Progenitor cell of endocrine pancreas (in vitro differentiated cells): ENCODE results near the gene LRRC56. TPM values are rescaled to one million over a fixed set of nuclear protein-coding genes. Genes with fewer than 3 reads are reported as not detected.

ENCODE experiments used
- DNase-seq: peaks from one replicate; pipeline ENCODE4 v3.0.0; 2021; ENCODE audit warnings: low spot score; ENCODE audit not compliant: unreplicated experiment
- H3K27ac Mint-ChIP-seq: 2 replicates; pipeline ENCODE4 v1.8.0; 2021; ENCODE audit warnings: mild to moderate bottlenecking, moderate library complexity, mixed read lengths
- H3K27me3 Mint-ChIP-seq: 2 replicates; pipeline ENCODE4 v1.8.0; 2021; ENCODE audit warnings: mixed read lengths
- H3K36me3 Mint-ChIP-seq: 2 replicates; pipeline ENCODE4 v1.8.0; 2022; ENCODE audit warnings: mixed read lengths; ENCODE audit not compliant: insufficient read depth
- H3K4me1 Mint-ChIP-seq: 2 replicates; pipeline ENCODE4 v1.8.0; 2021; ENCODE audit warnings: low read depth, mixed read lengths
- H3K4me3 Mint-ChIP-seq: 2 replicates; pipeline ENCODE4 v1.8.0; 2021; ENCODE audit warnings: low read depth, mild to moderate bottlenecking, moderate library complexity, mixed read lengths
- H3K9me3 Mint-ChIP-seq: 2 replicates; pipeline ENCODE4 v1.8.0; 2021; ENCODE audit warnings: low read depth, mixed read lengths
- total RNA-seq: library from RNA; stranded (reverse); gene quantifications from 2 replicates; pipeline ENCODE4 v1.2.1, GENCODE V29; 2021
- TF ChIP-seq, protein P1 (sequence below): fragments of 200-600 bp; sonication (generic); IDR thresholded peaks from one replicate; pipeline ENCODE4 v1.5.0; 2021; ENCODE audit warnings: antibody characterized with exemption, mild to moderate bottlenecking; ENCODE audit not compliant: unreplicated experiment

The LRRC56 gene
- total RNA-seq, 1 donor from 2014 or later = 5.4 TPM

DNA sequence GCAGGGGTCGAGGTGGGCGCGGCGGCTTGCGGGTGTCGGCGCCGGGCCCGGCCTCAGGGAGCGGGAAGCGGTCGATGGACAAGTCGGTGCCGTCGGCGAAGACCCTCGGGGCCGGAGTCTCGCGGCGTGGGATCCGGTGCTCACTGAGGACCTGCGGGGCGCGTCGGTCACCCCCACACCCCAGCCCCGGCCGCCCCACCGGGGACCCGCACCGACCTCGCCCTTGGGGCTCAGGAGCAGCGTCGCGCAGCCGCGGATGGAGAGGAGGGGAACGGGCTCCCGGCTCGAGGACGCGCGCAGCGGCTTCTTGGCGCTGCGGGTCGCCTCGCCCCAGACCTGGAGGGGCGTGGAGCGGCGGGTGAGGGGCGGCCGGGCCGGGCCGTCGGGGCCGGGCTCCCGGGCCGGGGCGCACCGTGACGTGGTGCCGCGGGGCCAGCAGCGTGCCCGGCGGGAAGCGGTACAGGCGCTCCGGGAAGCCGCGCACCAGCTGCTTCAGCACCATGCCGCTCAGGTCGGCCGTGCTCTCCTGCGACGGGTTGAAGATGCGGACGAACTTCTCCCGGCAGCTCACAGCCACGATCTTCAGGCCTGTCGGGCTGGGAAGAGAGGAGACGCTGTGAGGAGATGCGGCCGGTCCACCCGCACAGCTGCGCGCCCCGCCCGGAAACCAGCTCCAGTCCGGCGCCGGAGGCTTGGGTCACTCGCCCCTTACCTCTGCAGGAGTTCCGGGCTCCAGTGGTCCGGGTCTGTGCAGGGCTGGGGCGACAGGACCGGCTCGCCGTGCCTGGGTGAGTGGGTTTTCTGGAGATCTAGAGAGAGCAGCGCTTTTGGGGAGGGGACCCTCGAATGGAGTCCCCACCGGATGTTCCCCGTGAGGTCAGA is 18.7 kb downstream of the LRRC56 start:
- Mint-ChIP-seq H3K4me1 (peaks cover 6% of the 10 kb centered on the region), H3K9me3 (no peaks in the 10 kb centered on the region), H3K36me3 (no peaks in the 10 kb centered on the region), H3K4me3 (peak overlapping the region; percentile 14), H3K27me3 (peaks cover 14% of the 10 kb centered on the region), H3K27ac (no peak overlapping the region)
- TF ChIP-seq, protein P1, sequence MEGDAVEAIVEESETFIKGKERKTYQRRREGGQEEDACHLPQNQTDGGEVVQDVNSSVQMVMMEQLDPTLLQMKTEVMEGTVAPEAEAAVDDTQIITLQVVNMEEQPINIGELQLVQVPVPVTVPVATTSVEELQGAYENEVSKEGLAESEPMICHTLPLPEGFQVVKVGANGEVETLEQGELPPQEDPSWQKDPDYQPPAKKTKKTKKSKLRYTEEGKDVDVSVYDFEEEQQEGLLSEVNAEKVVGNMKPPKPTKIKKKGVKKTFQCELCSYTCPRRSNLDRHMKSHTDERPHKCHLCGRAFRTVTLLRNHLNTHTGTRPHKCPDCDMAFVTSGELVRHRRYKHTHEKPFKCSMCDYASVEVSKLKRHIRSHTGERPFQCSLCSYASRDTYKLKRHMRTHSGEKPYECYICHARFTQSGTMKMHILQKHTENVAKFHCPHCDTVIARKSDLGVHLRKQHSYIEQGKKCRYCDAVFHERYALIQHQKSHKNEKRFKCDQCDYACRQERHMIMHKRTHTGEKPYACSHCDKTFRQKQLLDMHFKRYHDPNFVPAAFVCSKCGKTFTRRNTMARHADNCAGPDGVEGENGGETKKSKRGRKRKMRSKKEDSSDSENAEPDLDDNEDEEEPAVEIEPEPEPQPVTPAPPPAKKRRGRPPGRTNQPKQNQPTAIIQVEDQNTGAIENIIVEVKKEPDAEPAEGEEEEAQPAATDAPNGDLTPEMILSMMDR = no peak
- no peak for DNase-seq

DNA sequence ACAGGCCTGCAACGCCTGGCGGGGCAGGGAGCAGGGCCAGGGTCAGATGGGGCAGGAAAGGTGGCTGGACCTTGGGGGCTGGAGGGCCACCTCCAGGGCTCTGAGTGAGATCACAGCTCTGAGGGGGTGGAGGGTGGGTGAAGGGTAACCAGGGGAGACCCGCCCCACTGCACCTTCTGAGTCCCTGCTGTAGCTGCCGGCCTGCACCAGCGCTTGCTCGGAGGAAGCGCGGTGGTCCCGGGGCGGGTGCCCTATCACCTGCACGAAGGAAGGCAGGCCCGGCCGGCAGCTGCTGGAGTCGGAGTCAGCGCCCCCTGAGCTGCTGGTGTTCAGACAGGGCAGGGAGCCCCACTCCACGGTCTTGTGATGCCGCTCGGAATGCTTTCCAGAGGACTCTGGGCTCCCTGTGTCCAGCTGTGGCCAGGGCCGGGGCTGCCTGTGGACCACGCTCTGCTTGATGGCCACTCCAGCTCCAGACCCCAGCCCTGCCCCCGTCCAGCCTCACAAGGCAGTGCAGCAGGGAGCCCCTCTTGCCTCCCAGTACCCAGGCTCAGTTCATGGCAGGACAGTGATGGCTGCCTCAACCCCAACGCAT is 19.4 kb downstream of the LRRC56 start:
- peak overlapping the region; percentile 14 for H3K4me3 Mint-ChIP-seq
- H3K9me3 Mint-ChIP-seq = no peaks in the 10 kb centered on the region
- H3K27me3 Mint-ChIP-seq = peaks cover 14% of the 10 kb centered on the region
- H3K4me1 Mint-ChIP-seq = peaks cover 10% of the 10 kb centered on the region
- TF ChIP-seq, protein P1 = no peak
- DNase-seq = no peak
- no peaks in the 10 kb centered on the region for H3K36me3 Mint-ChIP-seq
- H3K27ac Mint-ChIP-seq = no peak overlapping the region

DNA sequence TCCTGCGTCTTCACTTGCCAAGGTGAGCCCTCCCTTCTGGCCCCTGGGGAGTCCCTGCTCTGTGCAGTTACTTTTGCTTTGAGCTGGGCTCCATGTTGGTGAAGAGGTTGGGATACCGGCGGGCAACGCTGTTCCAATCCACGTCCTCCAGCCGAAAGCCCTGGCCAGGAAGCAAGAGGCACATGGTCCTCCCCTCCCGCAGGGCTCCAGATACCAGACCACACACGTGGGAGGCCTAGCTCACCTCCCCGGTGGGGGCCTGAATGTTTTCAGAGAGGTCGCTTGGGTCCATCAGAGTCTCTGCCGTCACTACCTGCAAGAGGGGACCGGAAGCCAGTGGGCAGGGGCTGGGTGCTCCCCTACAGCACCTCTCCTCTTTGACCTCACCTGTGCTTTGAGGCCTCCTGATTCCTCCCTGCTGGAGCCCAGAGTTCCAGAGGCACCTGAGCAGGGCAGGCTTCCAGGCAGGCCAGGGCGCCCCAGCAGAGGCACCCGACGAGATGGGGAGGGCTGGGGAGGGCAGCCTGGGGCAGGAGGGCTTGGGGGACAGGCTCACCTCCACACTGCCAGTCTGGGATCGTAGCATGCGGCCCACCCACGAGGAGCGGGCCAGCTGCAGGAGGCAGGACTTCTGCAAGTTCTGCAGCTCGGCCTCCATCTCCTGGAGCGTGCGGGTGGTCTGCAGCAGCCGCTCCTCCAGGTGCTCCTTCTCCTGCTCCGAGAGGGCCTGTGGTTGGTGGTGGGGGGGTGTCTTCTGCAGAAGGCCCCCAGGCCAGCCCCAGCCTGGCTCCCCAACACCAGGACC is 20.2 kb downstream of the LRRC56 start:
- Mint-ChIP-seq H3K27me3 (peaks cover 14% of the 10 kb centered on the region), H3K9me3 (no peaks in the 10 kb centered on the region), H3K4me1 (peaks cover 10% of the 10 kb centered on the region), H3K36me3 (no peaks in the 10 kb centered on the region), H3K4me3 (no peak overlapping the region), H3K27ac (no peak overlapping the region)
- TF ChIP-seq, protein P1 = no peak
- DNase-seq = no peak

DNA sequence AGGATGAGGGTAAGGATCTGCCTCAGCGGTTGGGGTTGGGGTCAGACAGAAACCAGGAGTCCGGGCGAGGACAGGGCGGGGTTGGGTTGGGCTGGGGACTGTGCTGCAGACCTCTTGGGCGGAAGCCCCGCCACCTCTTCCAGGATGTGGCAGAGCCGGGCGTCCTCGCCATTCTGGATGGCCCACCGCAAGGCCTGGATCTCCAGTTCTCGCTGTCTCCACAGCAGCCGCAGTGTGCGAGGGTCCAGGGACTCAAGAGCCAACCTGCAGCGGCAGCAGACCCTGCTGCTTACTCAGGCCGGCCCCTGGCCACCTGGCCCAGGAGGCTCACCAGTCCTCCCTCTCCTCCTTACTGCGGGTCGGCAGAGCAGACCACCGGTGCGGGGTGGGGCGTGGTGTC is 21.2 kb downstream of the LRRC56 start:
- H3K27me3 Mint-ChIP-seq = peaks cover 11% of the 10 kb centered on the region
- H3K4me3 Mint-ChIP-seq = no peak overlapping the region
- H3K4me1 Mint-ChIP-seq = peaks cover 10% of the 10 kb centered on the region
- H3K27ac Mint-ChIP-seq = no peak overlapping the region
- peaks cover 1% of the 10 kb centered on the region for H3K36me3 Mint-ChIP-seq
- no peaks in the 10 kb centered on the region for H3K9me3 Mint-ChIP-seq
- TF ChIP-seq, protein P1 = no peak
- no peak for DNase-seq

DNA sequence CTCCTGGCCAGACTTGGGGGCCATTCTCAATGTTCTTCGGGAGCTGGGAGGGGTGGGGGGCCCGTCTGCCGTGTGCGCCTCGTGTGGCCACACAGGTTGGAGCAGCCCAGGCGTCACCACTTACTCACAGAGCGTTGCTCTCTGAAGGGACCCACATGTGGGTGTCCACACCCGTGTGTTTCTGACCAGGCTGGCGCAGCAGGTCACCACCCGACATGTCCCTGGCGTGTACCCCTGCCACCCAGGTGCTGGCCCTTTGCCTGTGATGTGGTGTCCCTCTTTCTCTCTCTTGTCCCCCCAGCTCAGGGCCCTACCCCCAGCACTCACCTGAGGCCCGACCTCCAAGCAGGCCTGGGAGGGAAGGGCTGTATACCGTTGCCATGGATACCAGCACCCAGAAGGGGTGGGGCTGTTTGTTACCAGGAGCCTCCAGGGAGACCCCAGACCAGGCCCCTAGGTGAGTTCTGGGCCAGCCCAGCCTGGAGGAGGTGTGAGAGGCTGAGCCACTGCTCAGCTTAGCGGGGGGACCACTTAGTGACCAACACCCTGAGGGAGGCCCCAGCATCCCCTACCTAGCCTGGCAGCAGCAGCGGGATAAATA is 21.8 kb downstream of the LRRC56 start:
- TF ChIP-seq, protein P1 = no peak
- peaks cover 11% of the 10 kb centered on the region for H3K27me3 Mint-ChIP-seq
- no peak overlapping the region for H3K27ac Mint-ChIP-seq
- no peak overlapping the region for H3K4me3 Mint-ChIP-seq
- DNase-seq = no peak
- H3K4me1 Mint-ChIP-seq = peaks cover 10% of the 10 kb centered on the region
- peaks cover 3% of the 10 kb centered on the region for H3K36me3 Mint-ChIP-seq
- H3K9me3 Mint-ChIP-seq = no peaks in the 10 kb centered on the region
